Measurements from ENCODE around the gene TBCK. TPM values are rescaled to one million over a fixed set of nuclear protein-coding genes. Genes with fewer than 3 reads are reported as not detected.

Gene TBCK
- total and polyA plus RNA-seq, 4 donors: 4.9 to 25.5 (median 15.8) TPM

GRCh38 chr4:106035204-106035603 is 280.8 kb downstream of the TBCK start:
- TF ChIP-seq HNF4G (IDR thresholded peaks at IDR 0.05) (no peak), GABPA (IDR thresholded peaks at IDR 0.05 in 1 of 2, conservative IDR thresholded peaks at IDR 0.05 in 1 of 2) (no peak), YY1 (IDR thresholded peaks at IDR 0.05) (no peak), HNF4A (conservative IDR thresholded peaks at IDR 0.05) (no peak), ATF3 (IDR thresholded peaks at IDR 0.05) (no peak), TAF1 (conservative IDR thresholded peaks at IDR 0.05) (no peak), SP1 (IDR thresholded peaks at IDR 0.05) (no peak), RAD21 (IDR thresholded peaks at IDR 0.05) (no peak), FOXA2 (IDR thresholded peaks at IDR 0.05) (no peak), RXRA (IDR thresholded peaks at IDR 0.05) (no peak), FOXA1 (IDR thresholded peaks at IDR 0.05) (no peak), EGR1 (IDR thresholded peaks at IDR 0.05; ENCODE audit: low read depth in 2 of 2) (no peak), NR2F2 (IDR thresholded peaks at IDR 0.05) (no peak), JUND (IDR thresholded peaks at IDR 0.05) (no peak)
- TF ChIP-seq, protein P1, sequence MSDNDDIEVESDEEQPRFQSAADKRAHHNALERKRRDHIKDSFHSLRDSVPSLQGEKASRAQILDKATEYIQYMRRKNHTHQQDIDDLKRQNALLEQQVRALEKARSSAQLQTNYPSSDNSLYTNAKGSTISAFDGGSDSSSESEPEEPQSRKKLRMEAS (IDR thresholded peaks at IDR 0.05): no peak
- TF ChIP-seq, protein P2, sequence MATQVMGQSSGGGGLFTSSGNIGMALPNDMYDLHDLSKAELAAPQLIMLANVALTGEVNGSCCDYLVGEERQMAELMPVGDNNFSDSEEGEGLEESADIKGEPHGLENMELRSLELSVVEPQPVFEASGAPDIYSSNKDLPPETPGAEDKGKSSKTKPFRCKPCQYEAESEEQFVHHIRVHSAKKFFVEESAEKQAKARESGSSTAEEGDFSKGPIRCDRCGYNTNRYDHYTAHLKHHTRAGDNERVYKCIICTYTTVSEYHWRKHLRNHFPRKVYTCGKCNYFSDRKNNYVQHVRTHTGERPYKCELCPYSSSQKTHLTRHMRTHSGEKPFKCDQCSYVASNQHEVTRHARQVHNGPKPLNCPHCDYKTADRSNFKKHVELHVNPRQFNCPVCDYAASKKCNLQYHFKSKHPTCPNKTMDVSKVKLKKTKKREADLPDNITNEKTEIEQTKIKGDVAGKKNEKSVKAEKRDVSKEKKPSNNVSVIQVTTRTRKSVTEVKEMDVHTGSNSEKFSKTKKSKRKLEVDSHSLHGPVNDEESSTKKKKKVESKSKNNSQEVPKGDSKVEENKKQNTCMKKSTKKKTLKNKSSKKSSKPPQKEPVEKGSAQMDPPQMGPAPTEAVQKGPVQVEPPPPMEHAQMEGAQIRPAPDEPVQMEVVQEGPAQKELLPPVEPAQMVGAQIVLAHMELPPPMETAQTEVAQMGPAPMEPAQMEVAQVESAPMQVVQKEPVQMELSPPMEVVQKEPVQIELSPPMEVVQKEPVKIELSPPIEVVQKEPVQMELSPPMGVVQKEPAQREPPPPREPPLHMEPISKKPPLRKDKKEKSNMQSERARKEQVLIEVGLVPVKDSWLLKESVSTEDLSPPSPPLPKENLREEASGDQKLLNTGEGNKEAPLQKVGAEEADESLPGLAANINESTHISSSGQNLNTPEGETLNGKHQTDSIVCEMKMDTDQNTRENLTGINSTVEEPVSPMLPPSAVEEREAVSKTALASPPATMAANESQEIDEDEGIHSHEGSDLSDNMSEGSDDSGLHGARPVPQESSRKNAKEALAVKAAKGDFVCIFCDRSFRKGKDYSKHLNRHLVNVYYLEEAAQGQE (IDR thresholded peaks at IDR 0.05): no peak
- TF ChIP-seq, protein P3, sequence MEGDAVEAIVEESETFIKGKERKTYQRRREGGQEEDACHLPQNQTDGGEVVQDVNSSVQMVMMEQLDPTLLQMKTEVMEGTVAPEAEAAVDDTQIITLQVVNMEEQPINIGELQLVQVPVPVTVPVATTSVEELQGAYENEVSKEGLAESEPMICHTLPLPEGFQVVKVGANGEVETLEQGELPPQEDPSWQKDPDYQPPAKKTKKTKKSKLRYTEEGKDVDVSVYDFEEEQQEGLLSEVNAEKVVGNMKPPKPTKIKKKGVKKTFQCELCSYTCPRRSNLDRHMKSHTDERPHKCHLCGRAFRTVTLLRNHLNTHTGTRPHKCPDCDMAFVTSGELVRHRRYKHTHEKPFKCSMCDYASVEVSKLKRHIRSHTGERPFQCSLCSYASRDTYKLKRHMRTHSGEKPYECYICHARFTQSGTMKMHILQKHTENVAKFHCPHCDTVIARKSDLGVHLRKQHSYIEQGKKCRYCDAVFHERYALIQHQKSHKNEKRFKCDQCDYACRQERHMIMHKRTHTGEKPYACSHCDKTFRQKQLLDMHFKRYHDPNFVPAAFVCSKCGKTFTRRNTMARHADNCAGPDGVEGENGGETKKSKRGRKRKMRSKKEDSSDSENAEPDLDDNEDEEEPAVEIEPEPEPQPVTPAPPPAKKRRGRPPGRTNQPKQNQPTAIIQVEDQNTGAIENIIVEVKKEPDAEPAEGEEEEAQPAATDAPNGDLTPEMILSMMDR (IDR thresholded peaks at IDR 0.05; ENCODE audit: low read depth, low read length, missing input control): no peak
- TF ChIP-seq, protein P4, sequence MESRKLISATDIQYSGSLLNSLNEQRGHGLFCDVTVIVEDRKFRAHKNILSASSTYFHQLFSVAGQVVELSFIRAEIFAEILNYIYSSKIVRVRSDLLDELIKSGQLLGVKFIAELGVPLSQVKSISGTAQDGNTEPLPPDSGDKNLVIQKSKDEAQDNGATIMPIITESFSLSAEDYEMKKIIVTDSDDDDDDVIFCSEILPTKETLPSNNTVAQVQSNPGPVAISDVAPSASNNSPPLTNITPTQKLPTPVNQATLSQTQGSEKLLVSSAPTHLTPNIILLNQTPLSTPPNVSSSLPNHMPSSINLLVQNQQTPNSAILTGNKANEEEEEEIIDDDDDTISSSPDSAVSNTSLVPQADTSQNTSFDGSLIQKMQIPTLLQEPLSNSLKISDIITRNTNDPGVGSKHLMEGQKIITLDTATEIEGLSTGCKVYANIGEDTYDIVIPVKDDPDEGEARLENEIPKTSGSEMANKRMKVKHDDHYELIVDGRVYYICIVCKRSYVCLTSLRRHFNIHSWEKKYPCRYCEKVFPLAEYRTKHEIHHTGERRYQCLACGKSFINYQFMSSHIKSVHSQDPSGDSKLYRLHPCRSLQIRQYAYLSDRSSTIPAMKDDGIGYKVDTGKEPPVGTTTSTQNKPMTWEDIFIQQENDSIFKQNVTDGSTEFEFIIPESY (IDR thresholded peaks at IDR 0.05): no peak
- Histone ChIP-seq H3K9ac (ENCODE audit: low read depth in 1 of 2, low read length in 2 of 2) (no peak overlapping the region), H3K4me1 (ENCODE audit: control insufficient read depth in 4 of 4, insufficient read depth in 4 of 4, low read length in 3 of 4) (no peaks in the 10 kb centered on the region), H3K4me3 (ENCODE audit: low read depth in 1 of 3, low read length in 3 of 3) (no peak overlapping the region), H3K27me3 (ENCODE audit: control insufficient read depth in 4 of 4, insufficient read depth in 4 of 4, low read length in 3 of 4) (no peaks in the 10 kb centered on the region), H3K9me3 (ENCODE audit: control insufficient read depth in 4 of 4, low read length in 3 of 4) (peaks cover 0 to 3% (median 0%) of the 10 kb centered on the region in 4 donors), H3K27ac (ENCODE audit: low read depth in 1 of 2, low read length in 2 of 2) (no peak overlapping the region), H3K36me3 (ENCODE audit: control insufficient read depth in 4 of 4, insufficient read depth in 3 of 4, low read depth in 1 of 4, low read length in 3 of 4) (no peaks in the 10 kb centered on the region)
- 97% methylated on average over 1 of the region's 1 CpG for WGBS
- DNase-seq (ENCODE audit: low spot score): no peak

Data from liver (tissue), 9 donors.